MV-4-11 (cell line): ENCODE measurements around the gene LYVE1.

ENCODE experiments used
- DNase-seq: peaks from one replicate; lab custom pipeline; 2025; lab: John Stamatoyannopoulos, UW

LYVE1 gene

GRCh38 chr11:10591741-10592140 is 23.3 kb upstream of the LYVE1 start:
- no peak for DNase-seq

- no peak for DNase-seq
Measured at GRCh38 chr11:10590218-10590915, 21.9 kb upstream of the LYVE1 start.

- peak; percentile 76 for DNase-seq
Measured at GRCh38 chr11:10588904-10589303, 20.4 kb upstream of the LYVE1 start.

DNA sequence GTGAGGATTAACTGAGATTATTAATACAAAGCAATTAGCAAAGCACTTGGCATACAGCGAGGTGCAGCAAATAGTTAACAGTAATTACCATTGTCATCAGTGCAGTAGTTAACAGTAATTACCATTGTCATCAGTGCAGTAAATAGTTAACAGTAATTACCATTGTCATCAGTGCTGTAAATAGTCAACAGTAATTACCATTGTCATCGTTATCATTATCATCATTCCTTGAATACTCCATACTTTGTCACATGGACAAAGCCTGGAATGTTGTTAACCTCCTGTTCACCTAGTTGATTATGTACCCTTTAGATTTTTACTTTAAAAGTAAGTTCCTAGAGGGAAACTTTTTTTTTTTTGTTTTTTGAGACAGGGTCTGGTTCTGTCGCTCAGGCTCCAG is 19.5 kb upstream of the LYVE1 start:
- no peak for DNase-seq

GRCh38 chr11:10587388-10587787 is 18.9 kb upstream of the LYVE1 start:
- DNase-seq, result no peak

- no peak for DNase-seq
Measured at GRCh38 chr11:10584071-10584501, 15.6 kb upstream of the LYVE1 start.

DNA sequence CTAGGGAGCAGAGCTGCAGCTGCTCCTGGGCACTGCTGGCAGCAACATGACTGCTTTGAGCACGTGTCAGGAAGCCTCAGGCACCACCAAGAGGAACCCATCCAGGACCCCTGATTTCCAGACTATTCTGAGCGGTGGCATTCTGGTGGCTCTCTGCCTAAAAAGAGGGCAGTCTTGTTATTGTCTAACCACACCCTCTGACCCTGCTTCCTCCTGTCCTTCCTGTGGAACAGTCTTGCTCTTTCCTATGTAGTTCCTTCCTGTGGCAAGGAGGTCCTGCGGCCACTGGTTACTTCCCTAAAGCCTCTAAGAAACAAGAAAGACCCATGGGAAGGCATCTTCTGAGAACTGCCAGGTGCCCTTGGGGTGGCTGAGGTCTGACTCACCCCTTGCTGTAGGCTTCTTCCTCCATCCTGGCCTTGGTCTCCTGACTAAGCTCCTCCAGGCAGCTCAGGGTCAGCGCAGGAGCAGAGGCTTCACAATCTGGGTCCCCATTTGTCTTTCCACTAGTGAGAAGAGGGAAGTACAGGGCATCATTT is 13.1 kb upstream of the LYVE1 start:
- peak; percentile 99 for DNase-seq

GRCh38 chr11:10580623-10581022 is 12.2 kb upstream of the LYVE1 start:
- DNase-seq, result no peak

GRCh38 chr11:10579700-10580099 is 11.2 kb upstream of the LYVE1 start:
- DNase-seq, result no peak

DNA sequence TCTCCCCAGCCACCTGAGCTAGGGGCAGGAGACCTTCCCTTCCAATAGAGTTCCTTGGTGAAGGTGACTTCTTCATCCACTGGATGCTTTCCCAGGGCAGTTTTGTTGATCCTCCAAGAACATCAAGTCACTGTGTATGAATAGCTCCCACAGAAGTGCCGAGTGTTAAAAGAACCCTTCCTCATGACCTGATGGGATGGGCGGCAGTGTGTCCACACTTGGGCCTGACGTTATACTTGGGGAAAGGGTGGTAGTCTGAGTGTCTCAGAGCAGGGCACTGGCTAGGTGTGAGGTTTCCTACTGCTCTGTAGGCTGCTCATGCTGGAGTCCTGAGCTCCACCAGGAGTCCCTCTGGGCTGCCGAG is 7.6 kb upstream of the LYVE1 start:
- DNase-seq, result no peak

- no peak for DNase-seq
Measured at GRCh38 chr11:10575346-10576034, 7.0 kb upstream of the LYVE1 start.

DNA sequence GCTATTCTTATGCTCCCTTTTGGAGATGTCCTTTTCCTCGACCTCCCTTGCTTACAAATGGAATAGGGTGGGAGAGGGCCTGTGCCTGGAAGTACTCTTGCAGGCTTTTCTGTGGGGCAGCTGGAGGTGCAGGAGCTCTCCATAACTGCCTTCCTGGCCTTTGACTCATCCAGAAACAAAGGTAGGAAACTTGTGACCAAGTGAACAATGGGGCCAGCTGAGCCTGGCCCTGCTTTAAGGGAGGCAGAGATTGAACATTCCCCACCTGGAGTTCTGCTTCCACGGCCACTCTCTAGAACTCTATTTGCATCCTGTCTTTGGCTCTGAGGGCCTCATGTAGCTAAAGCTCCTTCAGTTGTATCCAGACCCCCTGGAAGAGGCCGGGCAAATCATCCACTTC is 5.1 kb upstream of the LYVE1 start:
- no peak for DNase-seq

DNA sequence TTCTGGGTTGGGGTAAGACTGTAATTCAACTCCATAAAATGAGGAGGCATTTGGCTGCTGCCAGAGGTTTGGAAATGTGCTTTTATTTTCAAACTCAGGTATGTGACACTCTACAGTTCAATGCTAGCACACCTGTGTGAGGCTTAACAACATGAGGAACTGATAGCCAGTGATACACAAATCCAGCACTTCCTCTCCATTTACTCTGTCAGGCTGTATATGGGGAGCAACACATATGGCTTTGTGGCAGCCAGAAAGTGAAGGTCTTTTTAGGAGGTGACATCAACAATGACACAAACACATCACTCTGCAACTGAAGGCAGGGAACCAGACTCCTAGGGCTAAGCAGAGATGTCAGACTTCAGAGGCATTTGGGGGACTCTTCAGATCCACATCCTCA is 4.6 kb upstream of the LYVE1 start:
- no peak for DNase-seq

GRCh38 chr11:10572533-10572932 is 4.1 kb upstream of the LYVE1 start:
- no peak for DNase-seq

GRCh38 chr11:10567446-10567845 is 1.0 kb downstream of the LYVE1 start:
- DNase-seq, result no peak

DNA sequence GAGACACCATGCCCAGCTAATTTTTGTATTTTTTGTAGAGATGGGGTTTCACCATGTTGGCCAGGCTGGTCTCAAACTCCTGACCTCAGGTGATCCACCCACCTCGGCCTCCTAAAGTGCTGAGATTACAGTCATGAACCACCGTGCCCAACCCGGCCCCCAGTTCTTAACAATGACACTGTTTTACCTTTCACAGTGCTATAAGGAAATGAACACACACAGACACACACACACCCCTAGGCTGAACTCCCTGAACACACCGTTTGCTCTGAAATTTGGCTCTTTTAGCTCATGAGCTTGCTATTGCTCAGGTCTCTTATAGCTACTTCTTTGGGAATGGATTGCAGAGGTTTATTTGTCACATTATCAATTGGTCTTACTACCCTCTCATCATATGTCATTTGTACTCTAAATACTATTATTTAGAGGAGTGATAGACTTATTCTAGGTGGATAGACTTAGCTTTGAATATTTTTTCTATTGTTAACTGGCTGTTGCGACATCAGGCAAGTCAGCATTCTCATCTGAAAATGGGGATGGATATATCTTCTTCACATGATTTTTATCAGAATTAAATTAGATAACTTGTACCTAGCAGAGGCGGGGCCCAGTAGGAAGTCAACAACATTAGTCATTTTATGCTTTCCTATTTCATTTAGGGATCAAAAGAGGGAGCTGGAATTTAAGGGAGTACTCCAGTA is 2.1 kb downstream of the LYVE1 start:
- no peak for DNase-seq

DNA sequence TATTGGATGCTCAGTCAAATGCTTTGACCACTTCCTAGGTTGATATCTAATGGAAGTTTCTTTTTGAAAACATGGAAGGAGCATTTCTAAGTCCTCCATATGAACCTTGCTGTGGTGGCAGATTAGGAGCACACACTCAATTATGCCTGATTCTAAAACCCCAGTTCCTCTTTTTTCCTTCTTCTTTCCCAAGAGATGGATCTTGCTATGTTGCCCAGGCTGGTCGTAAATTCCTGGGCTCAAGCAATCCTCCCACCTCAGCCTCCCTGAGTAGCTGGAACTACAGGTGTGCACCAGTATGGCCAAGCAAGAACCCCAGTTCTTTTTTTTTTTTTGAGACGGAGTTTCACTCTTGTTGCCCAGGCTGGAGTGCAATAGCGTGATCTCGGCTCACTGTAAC is 3.0 kb downstream of the LYVE1 start:
- DNase-seq, result peak; percentile 34

DNA sequence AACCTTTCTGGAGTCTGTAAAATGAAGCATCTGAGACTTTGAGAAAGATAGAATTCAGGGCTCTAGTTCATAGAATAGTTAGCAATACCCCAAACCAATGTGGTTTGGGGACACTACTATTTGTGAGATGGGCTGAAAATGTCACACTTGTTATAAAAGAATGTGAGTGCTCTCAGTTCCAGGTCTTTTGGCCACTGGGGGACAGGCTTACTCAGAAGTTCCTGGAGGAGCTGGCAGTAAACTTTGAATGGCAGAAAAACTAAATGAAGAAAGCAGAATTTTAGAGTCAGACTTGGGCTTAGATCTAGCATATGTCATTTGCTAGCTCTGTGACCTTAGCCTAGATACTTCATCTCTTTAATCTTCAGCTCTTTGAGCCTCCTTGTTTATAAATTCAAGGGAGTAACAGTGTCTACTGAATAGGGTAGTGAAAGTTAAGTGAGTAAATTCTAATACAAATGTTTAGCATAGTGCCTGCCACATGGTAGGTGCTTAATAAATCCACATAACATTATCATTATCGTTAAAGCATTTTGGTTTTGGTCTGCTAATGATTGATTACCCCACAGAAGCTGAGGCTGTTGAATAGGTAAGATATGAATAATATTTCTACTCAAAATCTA is 3.7 kb downstream of the LYVE1 start:
- DNase-seq, result peak; percentile 28

GRCh38 chr11:10564030-10564429 is 4.4 kb downstream of the LYVE1 start:
- DNase-seq, result no peak

DNA sequence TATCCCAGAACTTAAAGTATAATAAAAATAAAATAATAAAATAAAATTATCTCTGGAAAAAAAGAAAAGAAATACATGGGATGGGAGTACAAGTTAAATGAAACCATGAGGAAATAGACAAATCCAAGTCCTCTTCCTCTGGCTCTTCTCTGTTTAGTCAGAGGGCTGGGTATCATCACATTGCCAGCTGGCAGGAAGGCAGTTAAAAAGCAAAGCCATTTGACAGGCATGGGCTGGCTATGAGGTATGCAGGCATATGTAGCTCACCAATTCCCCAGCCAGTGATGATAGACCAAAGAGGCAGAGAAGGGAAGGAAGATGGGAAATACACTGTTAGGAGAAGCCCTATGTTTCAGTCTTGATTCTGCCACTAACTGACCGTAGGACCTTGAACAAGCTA is 6.5 kb downstream of the LYVE1 start:
- no peak for DNase-seq

GRCh38 chr11:10561043-10561818 is 7.2 kb downstream of the LYVE1 start:
- no peak for DNase-seq

DNA sequence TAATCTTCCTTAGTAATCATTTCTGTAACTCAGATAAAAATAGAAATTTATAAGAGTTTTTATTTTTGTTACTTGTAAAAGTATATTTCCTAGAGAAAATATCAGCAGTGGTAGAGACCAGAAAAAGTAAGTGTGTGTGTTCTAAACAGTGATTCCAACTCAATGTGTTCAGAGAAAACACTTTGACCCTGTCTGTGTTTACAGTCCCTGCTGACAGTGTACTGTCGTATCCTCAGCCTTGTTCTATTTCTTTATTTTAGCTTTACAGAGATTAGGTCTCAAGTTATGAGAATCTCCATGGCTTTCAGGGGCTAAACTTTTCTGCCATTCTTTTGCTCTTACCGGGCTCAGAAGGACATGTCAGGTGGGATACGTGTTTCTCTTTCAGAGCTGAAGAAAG is 10.2 kb downstream of the LYVE1 start:
- DNase-seq, result no peak
